Hematopoietic multipotent progenitor cell (in vitro differentiated cells): ENCODE results near the gene BBS9. TPM values are rescaled to one million over a fixed set of nuclear protein-coding genes. Genes with fewer than 3 reads are reported as not detected.
A peak's percentile ranks its signal among the peaks of the same experiment; 100 is the strongest.
"Not testable (repeated sequence)": the region's sequence is repeated elsewhere in the genome, so short reads cannot be mapped to it uniquely, and the experiment has no call there.

ENCODE experiments used
- DNase-seq, 3 donors: peaks; one replicate each; pipeline ENCODE4 v3.0.0-alpha.2; 2011 to 2015; ENCODE audit warnings: low read depth in 2 of 3, low spot score in 2 of 3
- total RNA-seq: library from RNA; depleted of rRNA; stranded (reverse); fragments of >200 nt; gene quantifications from one replicate; pipeline ENCODE4 v1.2.3, GENCODE V29; 2012

Gene BBS9
- total RNA-seq, 1 donor, result 12.1 TPM

DNA sequence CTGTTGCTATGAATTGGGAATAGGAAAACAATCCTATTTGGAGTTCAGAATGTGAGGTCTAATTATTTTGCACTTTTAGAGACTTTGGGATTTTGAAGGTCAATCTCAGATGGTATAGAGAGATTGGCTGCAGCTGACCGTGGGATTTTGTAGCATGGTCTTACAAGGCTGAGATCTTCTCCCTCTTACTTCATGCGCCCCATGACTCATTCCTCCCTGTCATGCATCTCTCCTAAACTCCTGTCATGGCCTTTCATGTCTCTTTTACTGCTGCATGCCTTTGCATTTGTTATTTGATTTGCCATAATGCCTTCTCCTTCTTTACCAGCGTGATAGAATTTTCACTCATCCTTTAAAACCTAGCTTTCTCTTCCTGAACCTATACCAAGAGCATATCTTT, 133.1 kb downstream of the BBS9 start:
- no peak for DNase-seq

DNA sequence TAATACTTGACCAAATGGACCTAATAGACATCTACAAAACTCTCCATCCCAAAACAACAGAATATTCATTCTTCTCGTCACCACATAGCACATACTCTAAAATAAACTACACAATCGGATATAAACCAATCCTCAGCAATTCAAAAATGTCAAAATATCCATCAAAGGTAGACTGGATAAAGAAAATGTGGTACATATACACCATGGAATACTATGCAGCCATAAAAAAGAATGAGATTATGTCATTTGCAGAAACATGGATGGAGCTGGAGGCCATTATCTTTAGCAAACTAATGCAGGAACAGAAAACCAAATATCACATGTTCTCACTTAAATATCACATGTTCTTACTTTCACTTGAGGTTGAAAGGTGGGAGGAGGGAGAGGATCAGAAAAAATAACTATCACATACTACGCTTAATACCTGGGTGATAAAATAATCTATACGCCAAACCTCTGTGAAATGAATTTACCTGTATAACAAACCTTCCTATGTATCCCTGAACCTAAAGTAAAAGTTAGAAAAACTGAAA, 142.5 kb downstream of the BBS9 start:
- not testable (repeated sequence) for DNase-seq

GRCh38 chr7:33273356-33273755, 144.0 kb downstream of the BBS9 start:
- no peak for DNase-seq

DNA sequence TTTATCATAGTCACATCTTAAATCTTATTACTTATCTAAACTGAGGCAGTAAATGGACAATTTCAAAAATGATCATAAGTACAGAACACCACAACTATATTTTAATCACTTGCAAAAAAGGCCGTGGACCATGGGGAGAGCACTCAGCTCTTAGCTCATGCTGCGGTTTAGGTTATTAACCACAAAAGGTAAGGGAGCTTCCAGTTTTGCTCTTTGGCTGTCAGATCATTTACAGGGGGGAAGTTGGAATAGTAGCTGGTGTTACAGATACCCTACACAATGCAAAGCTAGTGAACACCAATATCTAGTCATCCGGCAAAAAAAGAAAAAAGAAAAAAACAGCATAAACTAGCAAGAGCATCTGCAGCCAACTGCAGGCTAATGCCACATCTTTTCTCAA, 147.0 kb downstream of the BBS9 start:
- no peak for DNase-seq

GRCh38 chr7:33276729-33277128, 147.4 kb downstream of the BBS9 start:
- no peak for DNase-seq

DNA sequence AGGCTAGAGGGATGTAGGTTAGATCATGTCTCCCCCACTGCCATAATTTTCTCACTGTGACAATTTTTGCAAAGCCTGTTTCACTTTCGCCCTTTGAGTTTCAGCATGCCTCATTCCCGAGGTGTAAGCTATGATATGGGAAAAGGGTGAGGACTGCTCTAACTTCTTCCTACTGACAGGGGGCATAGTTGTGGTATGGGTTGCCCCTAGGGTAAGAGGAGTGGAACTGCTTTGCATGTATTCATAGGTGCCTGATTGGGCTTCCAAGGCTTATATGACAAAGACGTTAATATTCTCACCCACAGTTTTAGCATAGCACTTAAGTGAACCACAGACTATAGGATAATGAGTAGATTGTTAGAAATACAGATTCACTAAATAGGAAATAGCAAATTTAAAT, 148.7 kb downstream of the BBS9 start:
- DNase-seq, result no peak

DNA sequence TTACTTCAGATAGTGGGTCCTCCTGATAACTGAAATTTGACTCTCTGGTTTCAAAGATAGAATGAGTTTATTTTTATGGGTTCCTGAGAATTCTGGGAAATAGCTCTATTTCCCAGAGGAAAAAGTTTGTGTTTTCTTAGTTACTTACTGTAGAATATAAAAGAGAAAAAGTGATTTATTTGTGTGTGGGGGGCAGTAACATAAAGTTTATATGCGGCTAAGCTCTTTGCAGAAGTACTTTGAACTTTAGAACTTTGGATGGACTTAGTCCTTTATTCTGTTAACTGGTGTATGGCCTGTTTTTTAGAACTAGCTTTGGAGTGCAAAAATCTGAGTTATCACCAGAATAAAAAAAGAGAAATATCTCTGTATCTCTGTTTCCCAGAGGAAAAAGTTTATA, 157.1 kb downstream of the BBS9 start:
- no peak for DNase-seq

- no peak for DNase-seq
Observed at GRCh38 chr7:33287738-33288137, 158.4 kb downstream of the BBS9 start.

- no peak for DNase-seq
Observed at GRCh38 chr7:33298848-33299247, 169.5 kb downstream of the BBS9 start.

- no peak for DNase-seq
Observed at GRCh38 chr7:33299425-33299824, 170.1 kb downstream of the BBS9 start.

- no peak for DNase-seq
Observed at GRCh38 chr7:33300131-33300530, 170.8 kb downstream of the BBS9 start.

- no peak for DNase-seq
Observed at GRCh38 chr7:33300742-33301141, 171.4 kb downstream of the BBS9 start.

- DNase-seq, result not testable (repeated sequence)
Observed at GRCh38 chr7:33303978-33304557, 174.7 kb downstream of the BBS9 start.

DNA sequence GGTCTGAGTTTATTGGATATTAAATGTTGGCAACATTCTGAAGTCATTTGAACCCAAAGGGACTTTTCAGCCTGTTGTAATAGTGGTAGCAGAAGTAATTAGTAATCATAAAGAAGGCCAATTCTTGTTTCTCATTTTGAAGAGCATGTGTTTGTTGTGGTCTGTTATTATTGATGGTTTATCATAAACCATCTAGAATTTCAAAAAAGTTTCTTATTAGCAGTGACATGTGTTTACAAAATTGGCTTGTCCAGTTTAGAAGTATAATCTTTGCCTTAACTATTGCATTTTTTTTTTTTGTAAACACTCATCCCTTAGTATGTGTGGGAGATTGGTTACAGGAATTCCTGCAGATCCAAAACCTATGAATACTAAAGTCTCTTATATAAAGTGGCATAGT, 177.8 kb downstream of the BBS9 start:
- no peak for DNase-seq

GRCh38 chr7:33310546-33310945, 181.2 kb downstream of the BBS9 start:
- no peak for DNase-seq

GRCh38 chr7:33325754-33326484, 196.6 kb downstream of the BBS9 start:
- no peak for DNase-seq

DNA sequence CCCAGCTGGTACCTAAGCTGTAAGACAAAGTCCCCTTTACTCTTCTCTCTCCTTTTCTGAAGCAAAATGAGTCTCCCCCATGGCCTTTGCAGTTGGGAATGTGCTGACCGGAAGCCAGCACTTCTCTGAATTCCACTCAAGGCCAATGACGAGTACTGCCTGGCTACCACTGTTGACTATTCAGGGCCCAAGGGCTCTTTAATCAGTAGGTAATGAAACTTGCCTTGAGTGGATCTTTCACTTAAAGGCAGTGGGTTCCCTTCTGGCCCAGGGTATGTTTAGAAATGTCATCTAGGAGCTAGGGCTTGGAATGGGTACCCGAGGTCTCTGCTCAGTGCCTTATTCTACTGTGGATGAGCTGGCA, 197.1 kb downstream of the BBS9 start:
- no peak for DNase-seq

DNA sequence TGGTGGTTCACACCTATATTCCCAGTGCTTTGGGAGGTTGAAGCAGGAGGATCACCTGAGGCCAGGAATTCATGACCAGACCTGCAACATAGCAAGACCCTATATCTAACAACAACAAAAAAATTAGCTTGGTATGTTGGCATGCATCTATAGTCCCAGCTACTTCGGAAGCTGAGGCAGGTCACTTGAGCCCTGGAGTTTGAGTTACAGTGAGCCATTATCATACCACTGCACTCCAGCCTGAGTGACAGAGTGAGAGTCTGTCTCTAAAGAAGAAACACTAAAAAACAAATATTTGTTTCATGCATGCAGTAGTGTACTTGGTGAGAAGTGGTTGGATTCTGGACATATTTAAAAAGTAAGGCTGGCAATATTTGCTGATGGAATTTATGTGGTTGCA, 198.1 kb downstream of the BBS9 start:
- DNase-seq, result no peak

GRCh38 chr7:33334349-33334748, 205.0 kb downstream of the BBS9 start:
- DNase-seq, result peak in 1 of 3 donors; percentile 6

- DNase-seq, result no peak
Observed at GRCh38 chr7:33336820-33337219, 207.5 kb downstream of the BBS9 start.

DNA sequence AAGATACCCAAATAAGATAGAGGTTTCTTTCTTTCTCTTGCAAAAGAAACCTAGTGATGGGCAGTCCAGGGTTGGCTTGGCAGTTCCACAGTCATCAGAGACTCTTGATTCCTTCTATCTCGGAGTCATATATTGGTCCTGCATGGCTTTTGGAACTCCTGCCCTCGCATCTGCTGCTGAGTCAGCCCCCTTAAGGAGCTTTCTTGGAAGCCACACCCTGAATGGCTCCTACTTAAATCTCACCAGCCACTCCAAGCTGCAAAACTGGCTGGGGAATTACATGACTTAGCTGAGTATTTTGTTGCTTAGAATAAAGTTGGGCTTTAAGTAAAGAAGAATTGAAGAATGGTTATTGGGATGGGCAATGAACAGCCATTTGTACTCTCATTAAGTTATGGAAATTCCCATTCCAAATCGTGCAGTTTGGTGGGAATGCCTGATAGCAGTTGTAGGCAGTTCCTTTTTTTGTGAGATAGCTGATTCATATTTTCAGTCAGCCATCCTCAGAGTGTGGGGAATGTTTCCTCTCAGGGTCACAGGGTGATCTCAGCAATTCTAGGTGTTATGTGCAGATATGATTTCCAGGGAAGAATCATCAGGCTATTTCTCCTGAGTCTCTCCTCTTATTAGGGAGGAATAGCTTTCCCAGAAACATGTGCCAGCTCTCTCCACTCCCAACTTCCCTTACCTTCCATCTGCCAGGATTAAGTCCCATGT, 209.9 kb downstream of the BBS9 start:
- no peak for DNase-seq

- no peak for DNase-seq
Observed at GRCh38 chr7:33346055-33346454, 216.7 kb downstream of the BBS9 start.
